ENCODE measurements around the gene CENPB.

DNA sequence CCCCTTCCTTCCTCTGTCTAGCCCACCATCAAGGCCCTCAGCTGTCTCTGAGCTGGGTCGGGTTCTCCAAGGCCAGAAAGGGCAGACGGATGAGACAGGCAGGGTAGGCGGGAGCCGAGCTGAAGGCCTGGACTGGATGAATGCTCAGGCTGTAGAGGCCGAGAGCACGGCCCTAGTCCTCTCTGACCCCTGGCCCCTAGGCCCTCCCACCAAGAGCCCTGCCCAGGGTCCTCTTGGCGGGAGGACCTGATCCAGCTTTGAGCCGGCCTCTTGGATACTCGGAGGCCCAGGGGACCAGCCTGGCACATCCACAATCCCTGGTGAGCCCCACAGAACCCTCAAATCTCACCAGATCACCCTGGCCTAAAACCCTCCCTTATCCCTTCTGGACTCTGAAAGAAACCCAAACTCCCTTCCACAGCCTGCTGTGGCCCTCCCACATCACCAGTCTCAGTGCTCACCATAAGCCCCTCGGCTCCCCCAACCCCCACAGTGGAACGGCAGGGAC, 27.2 kb downstream of the CENPB start:
- TF ChIP-seq, protein P1, sequence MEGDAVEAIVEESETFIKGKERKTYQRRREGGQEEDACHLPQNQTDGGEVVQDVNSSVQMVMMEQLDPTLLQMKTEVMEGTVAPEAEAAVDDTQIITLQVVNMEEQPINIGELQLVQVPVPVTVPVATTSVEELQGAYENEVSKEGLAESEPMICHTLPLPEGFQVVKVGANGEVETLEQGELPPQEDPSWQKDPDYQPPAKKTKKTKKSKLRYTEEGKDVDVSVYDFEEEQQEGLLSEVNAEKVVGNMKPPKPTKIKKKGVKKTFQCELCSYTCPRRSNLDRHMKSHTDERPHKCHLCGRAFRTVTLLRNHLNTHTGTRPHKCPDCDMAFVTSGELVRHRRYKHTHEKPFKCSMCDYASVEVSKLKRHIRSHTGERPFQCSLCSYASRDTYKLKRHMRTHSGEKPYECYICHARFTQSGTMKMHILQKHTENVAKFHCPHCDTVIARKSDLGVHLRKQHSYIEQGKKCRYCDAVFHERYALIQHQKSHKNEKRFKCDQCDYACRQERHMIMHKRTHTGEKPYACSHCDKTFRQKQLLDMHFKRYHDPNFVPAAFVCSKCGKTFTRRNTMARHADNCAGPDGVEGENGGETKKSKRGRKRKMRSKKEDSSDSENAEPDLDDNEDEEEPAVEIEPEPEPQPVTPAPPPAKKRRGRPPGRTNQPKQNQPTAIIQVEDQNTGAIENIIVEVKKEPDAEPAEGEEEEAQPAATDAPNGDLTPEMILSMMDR (IDR thresholded peaks at IDR 0.05): no peak
- TF ChIP-seq POLR2AphosphoS5 (IDR thresholded peaks at IDR 0.05) (no peak), POLR2A (IDR thresholded peaks at IDR 0.05) (no peak)
